ENCODE measurements around the gene OSBP2.
A peak's percentile ranks its signal among the peaks of the same experiment; 100 is the strongest.

The OSBP2 gene

GRCh38 chr22:30881361-30882183 lies 186.9 kb downstream of the OSBP2 start:
- ATAC-seq = no peak
- no peak for DNase-seq

- no peak for DNase-seq
- no peak for ATAC-seq
These were observed 187.6 kb downstream of the OSBP2 start for GRCh38 chr22:30882184-30882717.

DNA sequence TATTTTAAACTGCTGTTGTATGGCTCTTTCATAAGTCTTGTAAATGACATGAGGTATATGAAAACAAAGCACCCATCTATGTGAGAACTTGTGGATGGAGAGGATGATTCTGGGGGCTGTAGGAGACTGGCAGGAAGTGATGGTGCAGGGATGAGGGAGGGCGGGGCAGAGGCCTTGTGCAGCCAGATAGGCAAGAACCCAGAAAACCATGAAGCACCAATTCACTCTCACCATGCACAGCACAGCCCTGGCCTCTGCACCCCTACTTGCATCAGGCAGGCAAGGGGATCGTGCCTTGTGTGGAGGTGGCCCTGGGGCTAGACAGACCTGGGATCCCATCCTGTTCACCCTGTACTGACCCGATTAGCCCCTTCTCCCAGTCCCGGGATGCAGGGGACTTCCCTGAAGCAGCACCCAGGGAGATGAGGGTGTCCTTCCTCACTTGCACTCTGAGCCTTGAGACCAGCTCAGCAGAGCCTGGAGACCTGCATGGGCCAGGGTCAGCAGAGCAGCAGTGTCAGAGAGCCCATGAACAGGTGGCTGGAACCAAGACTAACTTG lies 188.4 kb downstream of the OSBP2 start:
- no peak for DNase-seq
- no peak for ATAC-seq

DNA sequence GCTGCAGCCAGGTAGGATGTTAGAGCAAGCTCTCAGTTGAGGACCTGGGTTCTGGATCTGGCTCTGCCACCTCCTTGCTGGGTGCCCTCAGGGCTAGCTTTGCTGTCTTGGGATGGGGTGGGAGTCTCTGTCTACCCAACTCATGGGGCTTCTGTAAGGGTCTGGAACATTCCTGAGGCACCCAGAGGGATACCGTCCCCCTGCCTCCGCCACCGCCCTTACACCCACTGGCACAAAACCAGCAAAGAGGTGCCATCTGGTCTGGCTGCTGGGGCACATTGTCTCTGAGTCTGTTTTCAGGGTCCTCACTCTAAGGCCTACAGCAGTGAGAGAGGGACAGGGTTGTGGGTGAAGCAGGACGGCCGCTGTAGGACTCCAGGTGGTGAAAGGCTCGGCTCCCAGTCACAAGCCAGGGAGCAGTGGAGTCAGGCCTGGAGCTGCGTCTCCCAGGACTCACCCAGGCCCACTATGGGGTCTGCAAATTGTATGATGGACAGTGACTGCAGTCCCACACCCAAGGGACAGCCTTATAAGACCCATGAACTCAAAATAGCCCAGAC lies 189.0 kb downstream of the OSBP2 start:
- ATAC-seq = no peak

DNA sequence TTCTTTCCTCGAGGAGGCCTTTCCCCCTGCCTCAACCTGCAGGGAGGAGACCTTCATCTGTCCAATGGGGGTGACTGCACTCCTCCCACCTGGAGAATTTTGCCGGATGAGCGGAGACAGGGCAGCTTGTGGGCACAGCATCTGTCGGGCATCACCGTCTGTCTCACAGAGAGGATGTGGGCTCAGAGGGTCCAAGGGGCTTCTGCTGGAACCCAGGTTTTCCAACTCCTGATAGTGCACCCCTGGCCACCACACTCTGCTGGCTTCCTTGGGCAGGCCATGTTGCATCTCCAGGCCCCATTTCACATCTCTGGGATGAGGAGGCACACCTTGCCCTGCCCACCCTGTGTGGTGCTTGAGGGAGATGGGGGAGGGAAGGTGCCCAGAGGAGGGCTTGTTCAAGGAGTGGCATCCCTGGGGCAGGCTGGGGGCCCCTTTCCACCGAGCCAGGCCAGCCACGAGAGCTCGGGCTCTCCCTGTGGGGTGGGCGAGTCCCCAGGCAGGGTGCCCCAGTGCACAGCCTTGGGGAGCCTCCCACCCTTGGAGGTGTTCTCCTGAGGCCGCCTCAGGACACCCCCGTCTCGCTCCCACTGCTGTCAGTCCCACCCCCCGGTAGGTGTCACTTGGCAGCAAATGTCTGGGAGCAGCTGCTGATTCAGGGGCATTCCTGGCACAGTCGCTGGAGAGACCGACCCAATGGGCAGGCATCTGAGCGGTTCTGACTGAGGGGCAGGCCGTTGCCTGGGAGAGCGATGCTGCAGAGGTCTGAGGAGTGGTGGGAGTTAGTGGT lies 189.7 kb downstream of the OSBP2 start:
- no peak for ATAC-seq
- no peak for DNase-seq

More for the DNA sequence above, 189.0 kb downstream of the OSBP2 start:
- DNase-seq = no peak

DNA sequence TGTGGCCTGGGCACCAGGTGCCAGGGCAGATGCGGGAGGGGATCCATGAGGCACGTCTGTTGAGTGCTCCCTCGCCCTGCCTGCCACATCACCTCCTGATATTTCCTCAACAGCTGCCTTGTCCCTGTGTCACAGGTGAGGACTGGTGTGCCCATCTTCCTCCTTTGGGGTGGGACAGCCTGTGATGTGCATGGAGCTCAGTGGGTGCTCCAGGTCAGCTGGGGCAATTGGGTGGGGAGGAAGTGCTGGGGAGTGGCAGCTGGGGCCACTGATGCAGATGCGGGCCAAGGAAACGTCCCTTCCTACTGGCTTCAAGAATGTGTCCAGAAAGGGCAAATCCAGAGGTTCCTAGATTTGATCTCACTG lies 190.3 kb downstream of the OSBP2 start:
- DNase-seq (no peak), ATAC-seq (no peak)

- ATAC-seq (no peak), DNase-seq (no peak)
These were observed 190.9 kb downstream of the OSBP2 start for GRCh38 chr22:30885591-30885990.

GRCh38 chr22:30887453-30887852 lies 192.8 kb downstream of the OSBP2 start:
- DNase-seq (no peak), ATAC-seq (no peak)

DNA sequence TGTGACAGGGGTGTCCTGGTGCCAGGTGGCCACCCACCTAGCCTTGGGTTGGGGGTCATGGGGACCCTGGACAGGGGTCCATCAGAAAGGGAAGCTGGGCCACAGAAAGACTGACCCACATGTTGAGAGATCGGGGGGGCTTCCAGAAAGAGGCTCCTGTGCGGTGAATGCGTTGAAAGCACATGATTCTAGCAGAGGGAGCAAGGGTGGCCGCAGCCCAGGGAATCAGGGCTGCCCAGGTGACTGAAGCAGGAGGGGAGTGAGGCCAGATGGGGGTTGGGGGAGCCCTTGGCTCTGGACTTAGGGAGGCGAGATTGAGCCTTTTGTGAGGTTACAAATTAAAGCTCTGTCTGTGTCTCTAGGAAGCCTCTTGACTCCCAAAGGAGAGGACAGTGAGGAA lies 193.2 kb downstream of the OSBP2 start:
- DNase-seq = no peak
- ATAC-seq = no peak

- DNase-seq (no peak), ATAC-seq (no peak)
These were observed 194.8 kb downstream of the OSBP2 start for GRCh38 chr22:30889268-30889995.

GRCh38 chr22:30889996-30890480 lies 195.4 kb downstream of the OSBP2 start:
- DNase-seq (no peak), ATAC-seq (no peak)

DNA sequence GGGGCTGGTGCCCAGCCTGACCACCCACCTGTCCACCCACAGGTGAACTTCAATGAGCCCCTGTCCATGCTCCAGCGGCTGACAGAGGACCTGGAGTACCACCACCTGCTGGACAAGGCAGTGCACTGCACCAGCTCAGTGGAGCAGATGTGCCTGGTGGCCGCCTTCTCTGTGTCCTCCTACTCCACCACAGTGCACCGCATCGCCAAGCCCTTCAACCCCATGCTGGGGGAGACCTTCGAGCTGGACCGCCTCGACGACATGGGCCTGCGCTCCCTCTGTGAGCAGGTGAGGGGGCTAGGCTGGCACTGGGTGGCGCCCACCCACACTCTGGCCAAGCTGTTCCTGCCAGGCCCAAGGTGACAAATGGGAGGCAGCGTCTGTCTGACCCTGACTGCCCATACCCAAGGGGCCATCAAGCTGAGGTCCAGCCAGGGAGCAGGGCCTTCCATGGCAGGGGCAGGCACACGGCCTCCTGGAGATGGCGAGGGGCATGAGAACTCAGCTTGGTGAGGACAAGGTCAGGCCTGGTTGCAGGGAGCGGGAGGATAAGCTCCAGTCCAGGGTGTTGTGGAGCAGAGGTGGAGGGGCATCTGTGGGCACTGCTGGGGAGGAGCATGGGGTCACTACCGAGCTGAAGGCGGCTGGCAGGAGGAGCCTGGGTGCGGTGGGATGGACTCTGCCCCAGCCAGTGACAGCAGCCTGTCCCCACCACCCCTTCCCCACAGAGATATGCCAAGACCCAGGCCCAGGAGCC lies 196.2 kb downstream of the OSBP2 start:
- peak; percentile 54 for ATAC-seq

DNA sequence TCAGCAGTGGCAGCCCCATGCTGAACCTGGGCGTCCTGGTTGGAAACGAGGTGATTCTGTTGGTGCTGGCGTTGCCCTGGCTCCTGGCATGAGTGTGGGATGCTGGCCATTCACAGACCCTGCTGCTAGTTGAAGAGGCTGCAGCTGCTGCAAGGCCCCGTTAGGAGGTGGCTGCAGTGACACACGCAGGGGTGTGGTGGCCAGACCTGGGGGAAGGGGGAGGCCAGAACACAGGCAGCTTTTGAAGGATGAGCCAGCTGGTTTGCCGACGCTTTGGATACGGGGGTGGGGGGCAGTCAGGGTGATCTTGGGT lies 196.7 kb downstream of the OSBP2 start:
- no peak for ATAC-seq
- DNase-seq = no peak

More for the DNA sequence above, 196.2 kb downstream of the OSBP2 start:
- peak; percentile 38 for DNase-seq

GRCh38 chr22:30891781-30892180 lies 197.1 kb downstream of the OSBP2 start:
- ATAC-seq (no peak), DNase-seq (no peak)

GRCh38 chr22:30892286-30892685 lies 197.6 kb downstream of the OSBP2 start:
- ATAC-seq = no peak

GRCh38 chr22:30892731-30893221 lies 198.1 kb downstream of the OSBP2 start:
- ATAC-seq = no peak
- DNase-seq = no peak

More at GRCh38 chr22:30892286-30892685, 197.6 kb downstream of the OSBP2 start:
- no peak for DNase-seq

DNA sequence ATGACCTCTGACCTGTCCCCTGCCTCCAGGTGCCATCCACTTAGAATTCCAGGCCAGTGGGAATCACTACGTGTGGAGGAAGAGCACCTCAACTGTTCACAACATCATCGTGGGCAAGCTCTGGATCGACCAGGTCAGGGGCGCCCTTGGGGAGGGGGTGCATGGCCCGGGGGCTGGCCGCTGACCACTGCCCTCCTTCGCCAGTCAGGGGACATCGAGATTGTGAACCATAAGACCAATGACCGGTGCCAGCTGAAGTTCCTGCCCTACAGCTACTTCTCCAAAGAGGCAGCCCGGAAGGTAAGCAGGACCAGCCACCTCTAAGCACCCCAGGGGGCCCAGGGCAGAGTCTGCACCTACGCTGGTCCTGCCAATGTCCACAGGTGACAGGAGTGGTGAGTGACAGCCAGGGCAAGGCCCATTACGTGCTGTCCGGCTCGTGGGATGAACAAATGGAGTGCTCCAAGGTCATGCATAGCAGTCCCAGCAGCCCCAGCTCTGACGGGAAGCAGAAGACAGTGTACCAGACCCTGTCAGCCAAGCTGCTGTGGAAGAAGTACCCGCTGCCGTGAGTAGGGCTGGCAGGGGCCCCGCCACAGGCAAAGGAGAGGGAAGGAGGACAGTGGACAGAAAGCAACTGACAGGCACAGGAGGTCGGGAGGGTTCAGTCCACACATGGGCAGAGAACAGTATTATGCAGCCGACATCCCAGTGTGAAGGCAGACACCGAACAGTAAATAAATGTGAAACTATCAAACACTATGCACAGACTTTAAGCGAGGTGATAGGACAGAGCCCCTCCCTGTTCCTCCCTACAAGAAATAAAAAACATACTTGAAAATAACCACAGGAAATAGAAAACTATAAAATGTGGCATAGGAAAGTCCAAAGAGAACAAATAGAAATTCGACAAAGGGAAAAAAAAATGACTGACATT lies 199.0 kb downstream of the OSBP2 start:
- ATAC-seq = no peak

GRCh38 chr22:30894371-30894740 lies 199.7 kb downstream of the OSBP2 start:
- no peak for DNase-seq
- ATAC-seq = no peak

More for the DNA sequence above, 199.0 kb downstream of the OSBP2 start:
- DNase-seq = no peak

DNA sequence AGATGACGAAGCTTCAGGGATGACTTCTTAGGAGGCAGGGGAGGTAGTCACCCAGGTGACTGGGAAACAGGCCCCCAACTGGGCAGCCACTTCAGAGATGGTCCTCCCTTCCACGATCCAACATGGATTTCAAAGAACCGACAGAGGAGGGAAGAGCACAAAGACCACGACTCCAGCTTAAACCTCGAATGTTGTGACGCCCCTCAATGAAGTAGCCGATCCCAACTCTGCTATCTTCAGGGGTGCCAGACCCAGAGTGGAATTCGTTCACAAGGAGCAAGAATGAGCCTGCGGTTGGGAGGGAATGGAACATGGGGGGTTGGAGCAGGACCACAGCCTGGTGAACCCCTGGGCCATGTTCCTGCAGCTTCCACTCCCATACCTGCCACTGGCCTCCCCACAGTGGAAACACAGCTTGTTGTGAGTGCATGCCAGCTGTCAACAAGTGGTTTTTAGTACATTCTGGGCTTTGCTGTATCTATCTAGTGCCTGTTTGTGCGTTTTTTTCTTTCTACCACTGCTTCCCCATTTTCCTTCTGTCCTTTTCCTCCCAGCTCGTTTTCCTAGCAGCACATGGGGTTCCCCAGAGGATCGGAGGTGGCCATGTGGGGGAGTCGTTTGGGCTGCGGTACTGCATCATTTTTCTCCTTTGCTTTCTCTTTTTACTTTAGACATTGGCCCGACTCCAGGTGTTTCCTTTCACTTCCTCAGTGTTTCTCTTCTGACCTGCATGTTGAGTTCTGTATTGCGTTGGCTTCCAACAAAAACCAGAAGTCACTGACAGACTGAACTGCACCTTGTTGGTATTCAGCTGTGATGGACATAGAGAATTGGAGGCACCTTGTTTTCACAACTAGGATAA lies 208.1 kb downstream of the OSBP2 start:
- DNase-seq (no peak), ATAC-seq (no peak)
